ENCODE measurements around the gene CARS2.

Gene CARS2

GRCh38 chr13:110651726-110652230, 54.1 kb downstream of the CARS2 start:
- no peak for DNase-seq

DNA sequence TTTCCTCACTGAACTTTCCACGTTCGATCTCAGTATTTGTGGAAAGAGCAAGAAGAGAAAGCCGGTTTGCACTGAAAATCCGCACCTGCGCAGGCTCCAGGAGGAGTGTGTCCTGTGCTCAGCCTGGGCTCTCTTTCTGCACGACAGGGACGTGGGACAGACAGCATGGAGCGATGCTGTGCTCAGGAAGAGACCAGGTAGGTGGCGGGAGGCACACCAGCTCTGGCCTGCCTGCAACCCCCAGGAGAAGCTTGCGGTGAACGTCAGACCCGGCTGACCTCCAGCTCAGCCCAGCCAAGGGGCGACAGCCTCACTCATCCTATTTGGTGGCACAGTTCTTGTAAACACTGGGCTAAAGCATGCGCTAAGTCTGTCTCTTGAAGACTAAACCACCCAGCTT, 54.6 kb downstream of the CARS2 start:
- no peak for DNase-seq

DNA sequence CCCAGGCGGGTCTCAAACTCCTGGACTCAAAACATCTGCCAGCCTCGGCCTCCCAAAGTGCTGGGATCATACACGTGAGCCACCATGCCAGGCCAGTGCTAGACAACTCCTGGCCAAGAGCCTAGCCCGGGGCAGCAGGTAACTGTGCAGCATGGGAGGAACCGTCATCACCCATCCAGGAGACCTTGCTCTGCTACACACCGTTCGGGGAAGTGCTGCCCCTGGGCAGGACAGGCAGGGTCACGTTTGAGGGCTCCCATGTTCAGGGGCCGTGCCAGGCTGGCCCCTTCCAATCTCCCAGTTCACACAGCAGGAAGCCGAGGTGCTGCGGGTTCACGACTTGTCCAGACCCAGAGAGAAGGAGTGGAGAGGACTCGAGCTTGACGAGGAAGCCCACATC, 55.5 kb downstream of the CARS2 start:
- DNase-seq, result no peak

DNA sequence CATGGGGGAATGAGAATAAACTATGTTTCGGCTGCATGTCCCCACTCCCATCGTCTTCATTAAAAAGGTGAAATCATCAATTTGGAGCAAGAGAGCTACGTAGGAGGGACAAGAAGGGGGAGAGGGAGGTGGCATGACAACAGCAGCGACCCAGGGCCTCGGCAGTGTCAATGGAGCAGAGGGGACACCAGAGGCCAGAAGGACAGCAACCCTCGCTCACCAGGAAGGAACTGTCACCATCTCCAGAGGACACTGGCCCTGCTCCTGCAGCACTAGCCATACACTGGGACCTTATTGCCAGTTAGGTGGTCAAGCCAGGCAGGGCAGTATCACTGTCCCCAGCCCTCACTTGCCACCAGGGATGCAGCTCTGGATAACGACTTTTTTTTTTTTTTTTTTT, 56.4 kb downstream of the CARS2 start:
- DNase-seq, result no peak

DNA sequence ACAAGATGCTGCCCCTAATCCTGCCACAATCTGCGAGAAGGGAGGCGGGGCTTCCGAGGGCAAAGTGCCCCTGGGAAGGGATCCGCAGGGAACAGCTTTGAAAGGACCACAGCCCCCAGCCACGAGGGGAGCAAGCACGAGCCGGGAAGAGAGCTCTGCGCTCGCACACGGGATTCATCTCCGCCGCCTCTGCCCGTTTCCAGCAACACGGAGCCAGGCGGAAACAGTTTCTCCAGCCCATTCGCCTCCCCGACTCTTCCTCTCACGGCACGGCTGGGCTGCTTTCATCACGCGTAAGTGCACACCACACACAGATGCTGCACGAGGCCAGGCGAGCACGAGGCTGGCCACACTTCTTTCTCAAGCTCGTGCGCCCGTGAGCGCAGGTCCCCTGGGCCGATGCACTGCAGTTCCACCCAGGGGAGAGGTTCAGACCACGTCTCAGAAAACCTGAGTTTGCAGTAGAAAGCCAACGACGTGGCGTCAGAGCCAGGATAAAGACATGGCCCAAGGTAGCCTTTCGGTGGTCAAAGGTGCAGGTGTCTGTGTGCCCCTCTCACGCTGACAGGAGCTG, 57.0 kb downstream of the CARS2 start:
- no peak for DNase-seq

DNA sequence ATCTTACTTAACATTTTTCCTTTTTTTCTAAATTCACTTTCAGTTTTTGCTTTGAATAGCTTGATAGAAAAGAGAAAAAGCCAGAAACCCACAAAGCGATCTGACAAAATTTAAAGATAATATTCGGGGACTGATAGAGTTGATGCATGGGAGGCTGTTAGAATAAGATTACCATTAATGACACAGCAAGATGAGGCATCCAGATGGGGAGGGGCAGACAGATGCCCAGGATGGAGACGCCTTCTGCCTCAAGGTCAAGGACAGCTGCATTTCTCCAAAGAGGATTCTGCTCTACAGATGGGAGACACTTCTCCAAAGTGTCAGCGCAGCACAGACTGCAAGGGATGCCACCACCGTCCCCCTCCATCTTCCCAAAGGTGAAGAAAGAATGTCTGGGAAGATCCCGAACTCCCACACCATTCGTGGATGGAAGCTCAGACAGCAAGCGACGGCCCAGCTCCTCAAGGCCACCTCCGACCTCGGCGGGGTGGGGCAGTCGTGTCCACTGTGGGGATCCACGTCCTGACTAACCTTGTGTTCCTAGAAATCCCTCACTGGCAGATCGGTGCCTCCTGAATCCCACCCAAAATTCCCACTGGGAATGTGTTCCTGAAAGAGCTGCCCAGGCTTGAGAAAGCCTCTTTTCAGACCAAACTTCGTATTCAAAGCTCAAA, 57.6 kb downstream of the CARS2 start:
- no peak for DNase-seq

GRCh38 chr13:110647365-110647737, 58.6 kb downstream of the CARS2 start:
- DNase-seq, result no peak

DNA sequence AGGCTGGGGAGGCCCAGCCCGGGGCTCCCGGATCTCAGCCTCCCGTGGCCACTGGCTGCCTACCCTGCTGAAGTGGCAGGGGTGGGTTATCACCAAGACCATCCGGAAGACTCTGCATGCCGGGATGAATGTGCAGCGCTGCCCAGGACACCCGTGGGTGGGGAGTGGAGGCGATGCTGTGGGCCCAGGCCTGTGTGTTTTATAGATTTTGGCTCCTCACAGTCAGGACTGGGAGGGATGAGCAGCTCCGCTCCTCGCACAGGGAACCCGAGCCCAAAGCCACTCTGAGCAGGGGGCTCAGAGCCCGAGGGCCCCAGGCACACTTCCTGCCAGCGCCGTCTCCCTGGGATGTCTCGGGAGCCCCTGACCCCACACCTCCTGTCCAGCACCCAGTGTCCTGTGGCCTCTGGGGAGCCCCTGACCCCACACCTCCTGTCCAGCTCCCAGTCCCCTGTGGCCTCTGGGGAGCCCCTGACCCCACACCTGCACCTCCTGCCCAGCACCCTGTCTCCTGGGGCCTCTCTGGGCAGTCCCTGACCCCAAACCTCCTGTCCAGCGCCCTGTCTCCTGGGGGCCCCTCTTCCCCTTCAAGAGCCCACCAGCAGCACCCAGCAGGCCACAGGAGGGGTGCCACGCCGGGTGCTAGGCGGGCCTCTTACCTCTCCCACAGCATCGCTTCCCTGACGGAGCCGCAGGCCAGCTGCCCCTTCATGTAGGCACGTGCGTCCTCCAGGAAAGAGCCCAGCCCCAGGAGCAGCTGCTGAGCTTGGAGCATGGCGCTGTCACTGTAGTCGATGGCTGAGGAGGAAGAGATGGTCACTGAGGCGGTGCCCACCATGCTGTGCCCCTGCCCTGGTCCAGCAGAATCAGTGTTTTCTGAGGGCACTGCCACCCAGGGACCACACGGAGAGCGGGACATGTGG, 59.2 kb downstream of the CARS2 start:
- DNase-seq, result no peak

- no peak for DNase-seq
These were observed 60.2 kb downstream of the CARS2 start for GRCh38 chr13:110645750-110646149.

DNA sequence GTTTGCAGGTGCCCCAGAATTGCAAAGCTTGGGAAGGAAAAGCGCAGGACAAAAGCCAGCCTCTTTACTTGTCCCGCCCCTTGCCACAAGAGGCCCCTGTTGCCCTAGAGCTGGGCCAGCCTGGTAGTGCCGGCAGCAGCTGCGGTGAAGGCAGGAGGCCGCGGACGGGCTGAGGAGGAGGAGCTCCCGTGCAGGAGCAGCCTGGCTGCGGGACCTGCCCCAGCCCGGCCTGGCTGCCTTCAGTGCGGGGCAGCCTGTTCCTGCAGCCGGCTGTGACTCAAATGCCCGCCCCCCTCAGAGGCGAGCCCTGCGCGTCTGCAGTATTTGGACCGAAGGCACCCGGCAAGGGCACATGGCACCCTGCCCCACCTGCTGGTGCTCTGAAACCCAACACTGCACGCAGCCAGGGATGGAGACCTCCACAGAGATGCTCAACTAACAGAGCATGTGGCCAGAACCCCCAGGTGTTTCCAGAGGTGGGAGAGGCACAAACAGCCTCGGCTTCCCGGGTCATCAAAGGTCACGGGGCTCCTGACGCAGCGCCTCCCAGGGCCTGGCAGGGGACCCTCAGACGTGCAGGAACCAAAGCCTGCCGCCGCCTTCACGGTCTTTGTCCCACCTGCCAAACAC, 60.9 kb downstream of the CARS2 start:
- peak in 2 of 5 experiments; percentile 24 to 82 for DNase-seq

GRCh38 chr13:110643768-110644421, 62.0 kb downstream of the CARS2 start:
- no peak for DNase-seq

- no peak for DNase-seq
These were observed 62.6 kb downstream of the CARS2 start for GRCh38 chr13:110643324-110643723.

- DNase-seq, result no peak
These were observed 63.5 kb downstream of the CARS2 start for GRCh38 chr13:110642291-110642981.

GRCh38 chr13:110641055-110642015, 64.6 kb downstream of the CARS2 start:
- no peak for DNase-seq

DNA sequence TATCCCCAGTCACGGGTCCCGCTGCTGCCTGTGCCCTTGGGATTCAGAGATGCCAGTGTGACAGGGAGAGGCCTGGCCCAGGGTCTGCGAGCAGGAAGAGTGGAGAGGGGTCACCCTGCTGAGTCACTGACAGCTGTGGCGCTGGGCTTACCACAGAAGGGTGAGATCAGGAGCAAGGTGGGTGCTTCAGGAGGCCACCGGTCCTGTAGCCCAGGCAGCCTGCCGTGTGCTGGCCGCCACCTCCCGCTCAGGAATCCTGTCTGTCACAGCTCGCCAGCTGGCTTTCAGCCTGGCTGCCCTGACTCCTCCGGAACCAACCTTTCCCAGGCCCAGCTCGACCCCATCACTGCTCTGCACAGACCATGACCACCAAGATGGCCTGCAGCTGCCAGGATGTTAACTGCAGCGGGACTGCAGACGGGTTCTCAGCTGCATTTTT, 65.3 kb downstream of the CARS2 start:
- DNase-seq, result no peak

- no peak for DNase-seq
These were observed 66.0 kb downstream of the CARS2 start for GRCh38 chr13:110639935-110640334.

DNA sequence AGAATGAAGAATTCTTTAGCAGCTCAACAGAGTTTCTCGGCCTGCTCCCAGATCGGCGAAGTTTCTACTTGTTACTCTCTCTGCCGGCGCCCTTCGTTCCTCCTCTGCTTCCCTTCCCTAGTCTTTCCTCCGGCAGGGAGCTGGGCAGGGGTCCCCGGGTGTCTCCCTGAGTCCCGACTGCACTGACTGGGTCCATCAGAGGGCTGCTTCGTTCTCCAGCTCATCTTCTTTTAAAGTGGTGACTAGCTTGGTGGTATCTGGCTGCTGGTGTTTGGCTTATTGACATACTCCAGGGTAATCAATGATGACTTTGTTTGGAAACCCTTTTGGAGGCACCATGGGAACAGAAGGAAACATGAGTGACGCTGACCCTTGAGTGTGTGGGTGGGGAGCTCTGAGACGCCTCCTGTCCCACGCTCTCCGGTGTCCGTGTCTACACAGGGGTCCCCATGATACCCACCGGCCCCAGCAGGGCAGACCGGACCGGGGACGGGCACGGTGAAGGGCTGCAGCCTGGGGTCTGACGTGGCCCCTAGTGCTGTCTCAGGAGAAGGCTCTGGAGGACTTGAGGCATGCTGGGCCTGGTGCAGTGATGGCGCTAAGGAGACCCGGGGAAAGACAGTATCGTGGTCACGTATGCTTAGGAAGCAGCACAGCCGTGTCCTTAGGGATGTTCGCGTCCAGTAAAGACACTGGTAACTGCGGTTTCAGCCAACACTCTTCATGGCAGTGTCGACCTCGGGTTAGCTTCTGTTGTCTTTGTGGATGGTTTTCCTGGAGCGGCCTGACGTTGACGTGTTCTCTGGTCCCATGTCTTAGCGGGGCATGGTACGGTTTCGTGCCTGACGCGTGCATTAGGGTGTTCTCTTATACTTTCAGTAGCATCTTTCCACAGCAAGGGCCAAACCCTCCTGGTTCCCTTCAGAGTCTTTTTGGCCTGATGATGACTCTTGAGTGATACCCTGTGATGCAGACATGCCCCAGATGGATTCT, 66.8 kb downstream of the CARS2 start:
- DNase-seq, result no peak

GRCh38 chr13:110638257-110638656, 67.7 kb downstream of the CARS2 start:
- no peak for DNase-seq

DNA sequence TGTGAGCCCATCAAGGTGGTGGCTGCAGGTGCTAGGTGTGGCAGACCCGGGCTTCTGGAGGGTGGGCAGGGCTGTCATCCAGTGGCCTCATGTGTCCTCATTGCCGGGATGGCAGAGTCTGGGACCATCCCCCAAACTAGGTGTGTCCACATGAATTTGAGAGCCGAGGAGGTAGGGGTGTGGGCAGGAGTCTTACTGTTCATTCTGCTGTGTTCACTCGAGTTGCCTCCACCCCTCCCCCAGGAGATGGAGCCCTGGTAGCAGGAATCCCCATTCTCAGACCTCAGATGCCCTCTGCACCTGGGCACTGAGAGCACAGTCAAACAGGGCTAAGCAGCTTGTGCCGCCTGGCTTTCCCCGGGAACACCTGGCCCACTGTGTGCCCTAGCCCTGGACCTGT, 68.2 kb downstream of the CARS2 start:
- DNase-seq, result no peak

All from T-helper 2 cell (primary cell).